HG03064 (cell line): Measurements from ENCODE around the gene MASP2.
"Not testable (repeated sequence)": the region's sequence is repeated elsewhere in the genome, so short reads cannot be mapped to it uniquely, and the experiment has no call there.

Experiments
- ATAC-seq: cut with Tn5 transposase; IDR thresholded peaks from one replicate; pipeline ENCODE4 v1.9.1; 2021; ENCODE audit warnings: low read depth; ENCODE audit not compliant: unreplicated experiment

MASP2 gene

GRCh38 chr1:11041048-11041447 lies 6.0 kb downstream of the MASP2 start:
- ATAC-seq: no peak

- not testable (repeated sequence) for ATAC-seq
These were observed 7.0 kb downstream of the MASP2 start for GRCh38 chr1:11040105-11040429.

- ATAC-seq: no peak
These were observed 7.5 kb downstream of the MASP2 start for GRCh38 chr1:11039351-11040104.

GRCh38 chr1:11037740-11038182 lies 9.3 kb downstream of the MASP2 start:
- ATAC-seq: no peak

- ATAC-seq: not testable (repeated sequence)
These were observed 9.9 kb downstream of the MASP2 start for GRCh38 chr1:11037019-11037739.

GRCh38 chr1:11031624-11032262 lies 15.3 kb downstream of the MASP2 start:
- ATAC-seq: no peak

GRCh38 chr1:11030865-11031264 lies 16.2 kb downstream of the MASP2 start:
- no peak for ATAC-seq

- ATAC-seq: no peak
These were observed 19.0 kb downstream of the MASP2 start for GRCh38 chr1:11028018-11028417.

- ATAC-seq: no peak
These were observed 19.7 kb downstream of the MASP2 start for GRCh38 chr1:11027316-11027715.

- ATAC-seq: no peak
These were observed 20.1 kb downstream of the MASP2 start for GRCh38 chr1:11026903-11027302.

GRCh38 chr1:11026052-11026451 lies 21.0 kb downstream of the MASP2 start:
- ATAC-seq: no peak

- ATAC-seq: no peak
These were observed 21.4 kb downstream of the MASP2 start for GRCh38 chr1:11025618-11026017.

- ATAC-seq: no peak
These were observed 22.2 kb downstream of the MASP2 start for GRCh38 chr1:11024874-11025203.

GRCh38 chr1:11024154-11024873 lies 22.7 kb downstream of the MASP2 start:
- ATAC-seq: no peak

GRCh38 chr1:11023201-11023600 lies 23.8 kb downstream of the MASP2 start:
- ATAC-seq: no peak

GRCh38 chr1:11019971-11020370 lies 27.1 kb downstream of the MASP2 start:
- ATAC-seq: no peak

GRCh38 chr1:11019358-11019757 lies 27.7 kb downstream of the MASP2 start:
- not testable (repeated sequence) for ATAC-seq

- no peak for ATAC-seq
These were observed 33.9 kb downstream of the MASP2 start for GRCh38 chr1:11013160-11013531.

GRCh38 chr1:11012260-11013159 lies 34.5 kb downstream of the MASP2 start, which contains the start of gene TARDBP:
Gene TARDBP (plus strand): TSS chr1:11012654. CDS start chr1:11013728, 1,074 bp downstream.
- peak; percentile 82 for ATAC-seq

GRCh38 chr1:11000526-11000925 lies 46.5 kb downstream of the MASP2 start:
- no peak for ATAC-seq
